Panc1 (cell line): ENCODE data around the gene POLA1. TPM values are rescaled to one million over a fixed set of nuclear protein-coding genes. Genes with fewer than 3 reads are reported as not detected.

Experiments used
- ATAC-seq: fragments of 200-7000 bp; cut with Tn5 transposase; 2 replicates; pipeline ENCODE4 v1.9.1; 2020; ENCODE audit warnings: mild to moderate bottlenecking, moderate library complexity
- BruUV-seq: library from RNA; stranded (reverse); fragments of 400-500 nt; replicated peaks from 2 replicates; lab custom pipeline; 2021; lab: Mats Ljungman, UMichigan
- CTCF ChIA-PET: fragments of 300-600 bp; sonication (Branson Sonifier 250); formaldehyde crosslinking; loops from one replicate; lab custom pipeline; 2022; ENCODE audit warnings: antibody characterized with exemption; lab: Charles Lee
- POLR2A ChIA-PET: fragments of 300-600 bp; sonication (Branson Sonifier 250); formaldehyde crosslinking; loops from one replicate; lab custom pipeline; 2022; ENCODE audit warnings: antibody characterized with exemption; lab: Charles Lee
- DNase-seq: peaks from one replicate; pipeline ENCODE4 v3.0.0-alpha.2; 2010; ENCODE audit warnings: low read depth, low spot score
- H3K27ac ChIP-seq: 2 replicates; pipeline ENCODE4 v1.5.1; 2011; ENCODE audit warnings: mild to moderate bottlenecking, low read length, inconsistent platforms
- H3K27me3 ChIP-seq: fragments of 200-500 bp; sonication (Bioruptor generic); 2 replicates; pipeline ENCODE4 v1.6.0; 2014; ENCODE audit warnings: low read length, inconsistent platforms; ENCODE audit not compliant: control insufficient read depth, insufficient read depth
- H3K36me3 ChIP-seq: fragments of 200-500 bp; sonication (Bioruptor generic); 2 replicates; pipeline ENCODE4 v1.5.1; 2014; ENCODE audit warnings: inconsistent platforms, mild to moderate bottlenecking, low read length, moderate library complexity; ENCODE audit not compliant: control insufficient read depth, insufficient read depth
- H3K4me1 ChIP-seq: 2 replicates; pipeline ENCODE4 v1.5.1; 2011; ENCODE audit warnings: inconsistent platforms, mild to moderate bottlenecking, low read length, moderate library complexity; ENCODE audit not compliant: control insufficient read depth, insufficient read depth
- H3K4me3 ChIP-seq, 2 experiments: 2 replicates each; pipeline ENCODE4 v1.5.1; 2011 to 2012; ENCODE audit warnings: low read depth in 2 of 2, low read length in 2 of 2, mild to moderate bottlenecking in 2 of 2, inconsistent platforms in 1 of 2, moderate library complexity in 1 of 2
- H3K9me3 ChIP-seq: fragments of 200-500 bp; sonication (Bioruptor generic); 2 replicates; pipeline ENCODE4 v1.5.1; 2014; ENCODE audit warnings: low read depth, mild to moderate bottlenecking, inconsistent platforms, low read length, moderate library complexity; ENCODE audit not compliant: control insufficient read depth, insufficient read depth
- CTCF ChIP-seq: fragments of 450-650 bp; IDR thresholded peaks from 2 replicates; pipeline ENCODE4 v1.5.1; 2017; ENCODE audit warnings: mild to moderate bottlenecking
- POLR2AphosphoS5 ChIP-seq: IDR thresholded peaks from 2 replicates; pipeline ENCODE4 v1.6.1; 2012; ENCODE audit warnings: mild to moderate bottlenecking, low read depth, low read length, moderate library complexity
- REST ChIP-seq, 2 experiments: IDR thresholded peaks; 2 replicates each; pipeline ENCODE4 v1.6.1; 2011 to 2012; ENCODE audit warnings: low read depth in 2 of 2, control low read depth in 1 of 2, low read length in 1 of 2, mild to moderate bottlenecking in 1 of 2, moderate library complexity in 1 of 2; ENCODE audit not compliant: insufficient read depth in 1 of 2
- SIN3A ChIP-seq: IDR thresholded peaks from 2 replicates; pipeline ENCODE4 v1.6.1; 2012; ENCODE audit warnings: low read depth, mild to moderate bottlenecking, low read length, moderate library complexity, borderline replicate concordance; ENCODE audit not compliant: insufficient read depth
- TCF7L2 ChIP-seq: IDR thresholded peaks from 2 replicates; pipeline ENCODE4 v1.6.1; 2011; ENCODE audit warnings: mild to moderate bottlenecking, low read depth, low read length, inconsistent platforms
- in situ Hi-C: cut with HindIII; loops from 2 replicates; pipeline ENCODE4 v1.10.0; 2016; ENCODE audit warnings: low sequenced_read_pairs, low pct_unique_long_range_greater_than_20kb
- intact Hi-C: fragments of 100-400 bp; cut with micrococcal nuclease; formaldehyde crosslinking; loops from one replicate; pipeline ENCODE4 v1.10.0; 2022; ENCODE audit not compliant: unreplicated experiment
- total RNA-seq: library from RNA; stranded (reverse); gene quantifications from one replicate; pipeline ENCODE4 v1.2.1, GENCODE V29; 2021; ENCODE audit not compliant: unreplicated experiment

Gene POLA1
- total RNA-seq, 1 experiment from 2014 or later, result 10.5 TPM

DNA sequence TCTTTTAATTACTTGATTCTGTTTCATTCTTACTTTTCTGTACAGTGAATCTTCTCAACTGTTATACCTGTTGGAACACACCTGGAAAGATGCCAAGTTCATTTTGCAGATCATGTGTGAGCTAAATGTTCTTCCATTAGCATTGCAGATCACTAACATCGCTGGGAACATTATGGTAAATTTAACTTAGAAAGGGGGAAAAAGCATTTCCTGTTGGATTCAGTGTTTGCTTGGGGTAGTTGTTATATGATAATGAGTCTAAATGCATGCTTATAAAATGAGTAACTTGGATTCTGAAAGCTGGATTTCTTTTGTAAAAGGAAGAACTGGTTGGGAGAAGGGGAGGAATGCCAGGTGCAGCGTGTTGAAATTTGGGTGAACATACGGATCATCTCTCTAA is 47.6 kb downstream of the POLA1 start:
- H3K9me3 ChIP-seq, result no peaks in the 10 kb centered on the region
- ChIA-PET CTCF (no interaction called here), POLR2A (no interaction called here)
- TF ChIP-seq REST (IDR thresholded peaks at IDR 0.05; ENCODE audit: insufficient read depth in 1 of 2, low read depth in 2 of 2, low read length in 1 of 2) (no peak), TCF7L2 (no peak), POLR2AphosphoS5 (no peak), SIN3A (no peak), CTCF (no peak)
- no peak for DNase-seq
- no peak overlapping the region for H3K4me3 ChIP-seq
- intact Hi-C loops (no loop called here), in situ Hi-C loops (no loop called here)
- no peak overlapping the region for H3K27ac ChIP-seq
- H3K27me3 ChIP-seq, result no peaks in the 10 kb centered on the region
- no peak for ATAC-seq
- no TSS peak for BruUV-seq
- no peaks in the 10 kb centered on the region; the same call in 1 of the 2 replicates for H3K36me3 ChIP-seq
- no peaks in the 10 kb centered on the region for H3K4me1 ChIP-seq

GRCh38 chrX:24748196-24748595 is 54.5 kb downstream of the POLA1 start:
- BruUV-seq, result no TSS peak
- Histone ChIP-seq H3K36me3 (no peaks in the 10 kb centered on the region), H3K9me3 (no peaks in the 10 kb centered on the region), H3K27ac (no peak overlapping the region), H3K4me3 (no peak overlapping the region), H3K27me3 (no peaks in the 10 kb centered on the region), H3K4me1 (no peaks in the 10 kb centered on the region)
- ATAC-seq (no peak), DNase-seq (no peak)
- intact Hi-C loops (no loop called here), in situ Hi-C loops (no loop called here)
- ChIA-PET POLR2A (no interaction called here), CTCF (no interaction called here)
- no peak for TF ChIP-seq REST (IDR thresholded peaks at IDR 0.05; ENCODE audit: insufficient read depth in 1 of 2, low read depth in 2 of 2, low read length in 1 of 2)
